TTC549 (cell line): ENCODE measurements around the gene MBL2.

Experiments used
- FAIRE-seq: peaks from 2 replicates; lab custom pipeline; 2012; peaks lifted over from hg19 to GRCh38; lab: Jason Lieb, UNC

The MBL2 gene

GRCh38 chr10:52740155-52740549 is 32.4 kb downstream of the MBL2 start:
- no peak for FAIRE-seq

- FAIRE-seq = no peak
These were observed 33.0 kb downstream of the MBL2 start for GRCh38 chr10:52739380-52740154.

GRCh38 chr10:52738951-52739350 is 33.6 kb downstream of the MBL2 start:
- no peak for FAIRE-seq

GRCh38 chr10:52729271-52730104 is 43.1 kb downstream of the MBL2 start:
- FAIRE-seq = peak; percentile 79

- FAIRE-seq = no peak
These were observed 52.6 kb downstream of the MBL2 start for GRCh38 chr10:52720018-52720417.
